ENCODE measurements around the gene ASB1. TPM values are rescaled to one million over a fixed set of nuclear protein-coding genes. Genes with fewer than 3 reads are reported as not detected.

Gene ASB1
- total and polyA plus RNA-seq, 2 of the 13 experiments (the other 11 are each of a cell fraction or from before 2014, with no cell fraction given) = 48.6 to 49.2 TPM

DNA sequence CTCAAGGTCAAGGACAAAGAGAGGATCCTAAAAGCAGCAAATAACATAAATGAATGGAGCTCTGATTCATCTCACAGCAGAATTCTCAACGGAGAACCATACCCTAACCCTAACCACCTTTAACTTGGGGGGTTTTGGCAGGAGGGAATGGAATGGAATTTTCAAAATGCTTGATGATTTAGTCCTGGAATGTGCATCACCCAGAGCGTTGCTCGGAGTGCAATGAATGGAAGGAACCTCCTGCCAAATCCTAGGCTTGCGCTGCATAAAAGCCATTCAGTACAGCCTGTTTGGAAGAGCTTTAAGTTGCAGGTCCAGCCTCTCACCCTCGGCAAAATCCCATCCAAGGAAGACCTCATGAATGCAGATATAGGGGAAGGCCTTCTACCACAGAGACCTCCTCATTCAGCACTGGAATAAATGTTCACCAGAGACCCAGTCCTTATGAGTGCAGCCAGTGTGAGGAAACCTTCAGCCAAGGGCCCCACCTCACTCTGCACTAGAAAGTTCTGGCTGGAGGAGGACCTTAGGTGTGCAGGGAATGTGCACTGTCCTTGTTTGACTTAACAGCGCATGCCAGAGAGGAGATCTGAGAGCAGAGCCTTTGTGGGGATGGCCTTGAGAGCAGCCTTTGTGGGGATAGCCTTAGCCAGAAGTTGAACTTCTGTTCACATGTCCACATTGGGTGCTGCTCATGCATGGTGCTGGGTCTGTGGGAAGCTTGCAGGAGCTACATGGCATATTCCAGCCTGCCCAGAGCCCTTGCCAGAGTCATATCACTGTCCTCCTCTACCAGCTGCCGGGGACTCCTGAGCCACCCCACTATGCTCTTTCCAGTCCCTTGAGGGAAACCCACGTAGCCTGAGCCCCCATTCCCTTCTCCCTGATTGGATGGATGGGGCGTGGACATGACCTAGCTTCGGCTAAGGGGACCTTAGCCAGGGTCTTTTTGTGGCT, 30.5 kb downstream of the ASB1 start (continued):
- TF ChIP-seq, protein P1, sequence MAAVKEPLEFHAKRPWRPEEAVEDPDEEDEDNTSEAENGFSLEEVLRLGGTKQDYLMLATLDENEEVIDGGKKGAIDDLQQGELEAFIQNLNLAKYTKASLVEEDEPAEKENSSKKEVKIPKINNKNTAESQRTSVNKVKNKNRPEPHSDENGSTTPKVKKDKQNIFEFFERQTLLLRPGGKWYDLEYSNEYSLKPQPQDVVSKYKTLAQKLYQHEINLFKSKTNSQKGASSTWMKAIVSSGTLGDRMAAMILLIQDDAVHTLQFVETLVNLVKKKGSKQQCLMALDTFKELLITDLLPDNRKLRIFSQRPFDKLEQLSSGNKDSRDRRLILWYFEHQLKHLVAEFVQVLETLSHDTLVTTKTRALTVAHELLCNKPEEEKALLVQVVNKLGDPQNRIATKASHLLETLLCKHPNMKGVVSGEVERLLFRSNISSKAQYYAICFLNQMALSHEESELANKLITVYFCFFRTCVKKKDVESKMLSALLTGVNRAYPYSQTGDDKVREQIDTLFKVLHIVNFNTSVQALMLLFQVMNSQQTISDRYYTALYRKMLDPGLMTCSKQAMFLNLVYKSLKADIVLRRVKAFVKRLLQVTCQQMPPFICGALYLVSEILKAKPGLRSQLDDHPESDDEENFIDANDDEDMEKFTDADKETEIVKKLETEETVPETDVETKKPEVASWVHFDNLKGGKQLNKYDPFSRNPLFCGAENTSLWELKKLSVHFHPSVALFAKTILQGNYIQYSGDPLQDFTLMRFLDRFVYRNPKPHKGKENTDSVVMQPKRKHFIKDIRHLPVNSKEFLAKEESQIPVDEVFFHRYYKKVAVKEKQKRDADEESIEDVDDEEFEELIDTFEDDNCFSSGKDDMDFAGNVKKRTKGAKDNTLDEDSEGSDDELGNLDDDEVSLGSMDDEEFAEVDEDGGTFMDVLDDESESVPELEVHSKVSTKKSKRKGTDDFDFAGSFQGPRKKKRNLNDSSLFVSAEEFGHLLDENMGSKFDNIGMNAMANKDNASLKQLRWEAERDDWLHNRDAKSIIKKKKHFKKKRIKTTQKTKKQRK (IDR thresholded peaks at IDR 0.05; ENCODE audit: low read length) = no peak
- TF ChIP-seq GFI1 (CRISPR knock-in tag; IDR thresholded peaks at IDR 0.05; ENCODE audit: borderline replicate concordance) = no peak
- no peak; the same call in 1 of the 2 replicates for TF ChIP-seq FOXK1 (CRISPR knock-in tag; IDR thresholded peaks at IDR 0.05; ENCODE audit: borderline replicate concordance, low read depth)
- TF ChIP-seq TOPORS (CRISPR knock-in tag; IDR thresholded peaks at IDR 0.05) = no peak
- TF ChIP-seq TMF1 (CRISPR knock-in tag; IDR thresholded peaks at IDR 0.05; ENCODE audit: low read depth) = 0 out of 2 replicates have a peak, but pooled peaks have one; percentile 55
- no peak for TF ChIP-seq ZKSCAN1 (IDR thresholded peaks at IDR 0.05; ENCODE audit: low read length)
- TF ChIP-seq, protein P2, sequence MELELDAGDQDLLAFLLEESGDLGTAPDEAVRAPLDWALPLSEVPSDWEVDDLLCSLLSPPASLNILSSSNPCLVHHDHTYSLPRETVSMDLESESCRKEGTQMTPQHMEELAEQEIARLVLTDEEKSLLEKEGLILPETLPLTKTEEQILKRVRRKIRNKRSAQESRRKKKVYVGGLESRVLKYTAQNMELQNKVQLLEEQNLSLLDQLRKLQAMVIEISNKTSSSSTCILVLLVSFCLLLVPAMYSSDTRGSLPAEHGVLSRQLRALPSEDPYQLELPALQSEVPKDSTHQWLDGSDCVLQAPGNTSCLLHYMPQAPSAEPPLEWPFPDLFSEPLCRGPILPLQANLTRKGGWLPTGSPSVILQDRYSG (CRISPR knock-in tag; IDR thresholded peaks at IDR 0.05) = no peak
- TF ChIP-seq, protein P3, sequence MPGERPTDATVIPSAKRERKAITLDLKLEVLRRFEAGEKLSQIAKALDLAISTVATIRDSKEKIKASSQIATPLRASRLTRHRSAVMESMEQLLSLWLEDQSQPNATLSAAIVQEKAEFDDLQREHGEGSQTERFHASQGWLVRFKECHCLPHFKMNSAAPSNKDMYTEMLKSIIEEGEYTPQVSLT (CRISPR knock-in tag; IDR thresholded peaks at IDR 0.05; ENCODE audit: borderline replicate concordance, low read depth) = no peak
- TF ChIP-seq TAF15 (IDR thresholded peaks at IDR 0.05; ENCODE audit: low read depth, low read length, poor library complexity, severe bottlenecking) = no peak
- TF ChIP-seq STAT6 (CRISPR knock-in tag; IDR thresholded peaks at IDR 0.05; ENCODE audit: borderline replicate concordance) = no peak
- TF ChIP-seq RBM39 (IDR thresholded peaks at IDR 0.05; ENCODE audit: low read depth, low read length, poor library complexity, severe bottlenecking) = no peak
- TF ChIP-seq ZNF772 (CRISPR knock-in tag; IDR thresholded peaks at IDR 0.05) = peak; percentile 73; the same call in 1 of the 2 replicates
- TF ChIP-seq IRX3 (CRISPR knock-in tag; IDR thresholded peaks at IDR 0.05; ENCODE audit: borderline replicate concordance, low read depth) = no peak; the same call in 1 of the 2 replicates
- no peak for TF ChIP-seq YY1 (IDR thresholded peaks at IDR 0.05; ENCODE audit: insufficient read depth, insufficient replicate concordance, low read depth, low read length)
- TF ChIP-seq ZNF547 (CRISPR knock-in tag; IDR thresholded peaks at IDR 0.05) = no peak
- TF ChIP-seq KLF12 (CRISPR knock-in tag; IDR thresholded peaks at IDR 0.05; ENCODE audit: borderline replicate concordance) = no peak
- TF ChIP-seq, protein P4, sequence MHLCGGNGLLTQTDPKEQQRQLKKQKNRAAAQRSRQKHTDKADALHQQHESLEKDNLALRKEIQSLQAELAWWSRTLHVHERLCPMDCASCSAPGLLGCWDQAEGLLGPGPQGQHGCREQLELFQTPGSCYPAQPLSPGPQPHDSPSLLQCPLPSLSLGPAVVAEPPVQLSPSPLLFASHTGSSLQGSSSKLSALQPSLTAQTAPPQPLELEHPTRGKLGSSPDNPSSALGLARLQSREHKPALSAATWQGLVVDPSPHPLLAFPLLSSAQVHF (CRISPR knock-in tag; IDR thresholded peaks at IDR 0.05) = no peak
- TF ChIP-seq DPF2 (CRISPR knock-in tag; IDR thresholded peaks at IDR 0.05; ENCODE audit: borderline replicate concordance, low read depth) = peak; percentile 43; the same call in 1 of the 2 replicates

Measured in HepG2 (cell line).